ENCODE measurements around the gene FAM124A.

Gene FAM124A

GRCh38 chr13:51208716-51209115, 13.5 kb upstream of the FAM124A start:
- no peak overlapping the region for H3K14ac ChIP-seq (ENCODE audit: low read length in 2 of 2)
- DNase-seq = no peak
- H3K9me3 ChIP-seq (ENCODE audit: control insufficient read depth, low read length) = no peaks in the 10 kb centered on the region
- no peak overlapping the region for H2BK12ac ChIP-seq (ENCODE audit: low read length in 2 of 2)
- H3K79me1 ChIP-seq (replicated peaks; ENCODE audit: low read length, poor library complexity, severe bottlenecking) = no peaks in the 10 kb centered on the region
- no peak overlapping the region for H2AFZ ChIP-seq (ENCODE audit: low read depth, low read length)
- H3K36me3 ChIP-seq (ENCODE audit: control insufficient read depth in 1 of 2, insufficient read depth in 2 of 2, low read depth in 1 of 2, low read length in 2 of 2) = no peaks in the 10 kb centered on the region
- H3K4me3 ChIP-seq (ENCODE audit: insufficient read depth in 1 of 2, low read depth in 1 of 2, low read length in 2 of 2) = no peak overlapping the region
- H3K27ac ChIP-seq (ENCODE audit: low read length, poor library complexity, severe bottlenecking) = no peak overlapping the region
- no peak overlapping the region for H2BK5ac ChIP-seq (ENCODE audit: low read depth, low read length, poor library complexity, severe bottlenecking)
- H3K9ac ChIP-seq (ENCODE audit: low read length) = no peak overlapping the region
- H3K4me2 ChIP-seq (ENCODE audit: low read length, poor library complexity, severe bottlenecking) = no peak overlapping the region
- no peak overlapping the region for H3K4ac ChIP-seq (ENCODE audit: low read depth in 1 of 2, low read length in 2 of 2)
- no peak overlapping the region for H4K8ac ChIP-seq (ENCODE audit: low read length)
- no peak overlapping the region for H2BK15ac ChIP-seq (ENCODE audit: low read depth, poor library complexity, severe bottlenecking)
- no peaks in the 10 kb centered on the region for H3K4me1 ChIP-seq (ENCODE audit: control insufficient read depth, insufficient read depth, low read depth, low read length)
- H3K18ac ChIP-seq (ENCODE audit: low read depth in 1 of 2, low read length in 2 of 2) = no peak overlapping the region
- no peak overlapping the region for H3K23ac ChIP-seq (ENCODE audit: low read length in 2 of 2)
- H3K27me3 ChIP-seq (ENCODE audit: control insufficient read depth in 1 of 2, insufficient read depth in 1 of 2, low read length in 2 of 2) = peaks cover 48 to 58% of the 10 kb centered on the region in 2 experiments
- H4K91ac ChIP-seq (ENCODE audit: low read length) = no peak overlapping the region
- WGBS = 64% methylated on average over 4 of the region's 4 CpGs
- H2AK5ac ChIP-seq (ENCODE audit: low read length, severe bottlenecking) = no peak overlapping the region
- H2BK120ac ChIP-seq (ENCODE audit: low read depth, low read length) = no peak overlapping the region

- Histone ChIP-seq H3K4ac (ENCODE audit: low read depth in 1 of 2, low read length in 2 of 2) (no peak overlapping the region), H3K4me3 (ENCODE audit: insufficient read depth in 1 of 2, low read depth in 1 of 2, low read length in 2 of 2) (no peak overlapping the region), H4K8ac (ENCODE audit: low read length) (no peak overlapping the region), H3K9ac (ENCODE audit: low read length) (no peak overlapping the region), H2AFZ (ENCODE audit: low read depth, low read length) (no peak overlapping the region), H2BK120ac (ENCODE audit: low read depth, low read length) (no peak overlapping the region), H3K27ac (ENCODE audit: low read length, poor library complexity, severe bottlenecking) (no peak overlapping the region), H3K18ac (ENCODE audit: low read depth in 1 of 2, low read length in 2 of 2) (no peak overlapping the region), H3K36me3 (ENCODE audit: control insufficient read depth in 1 of 2, insufficient read depth in 2 of 2, low read depth in 1 of 2, low read length in 2 of 2) (no peaks in the 10 kb centered on the region), H3K79me1 (replicated peaks; ENCODE audit: low read length, poor library complexity, severe bottlenecking) (no peaks in the 10 kb centered on the region), H3K4me2 (ENCODE audit: low read length, poor library complexity, severe bottlenecking) (no peak overlapping the region), H3K9me3 (ENCODE audit: control insufficient read depth, low read length) (no peaks in the 10 kb centered on the region), H3K23ac (ENCODE audit: low read length in 2 of 2) (no peak overlapping the region), H3K27me3 (ENCODE audit: control insufficient read depth in 1 of 2, insufficient read depth in 1 of 2, low read length in 2 of 2) (peaks cover 66 to 84% of the 10 kb centered on the region in 2 experiments), H3K14ac (ENCODE audit: low read length in 2 of 2) (no peak overlapping the region), H4K91ac (ENCODE audit: low read length) (no peak overlapping the region), H2BK15ac (ENCODE audit: low read depth, poor library complexity, severe bottlenecking) (no peak overlapping the region), H2AK5ac (ENCODE audit: low read length, severe bottlenecking) (no peak overlapping the region), H2BK5ac (ENCODE audit: low read depth, low read length, poor library complexity, severe bottlenecking) (no peak overlapping the region), H3K4me1 (ENCODE audit: control insufficient read depth, insufficient read depth, low read depth, low read length) (no peaks in the 10 kb centered on the region), H2BK12ac (ENCODE audit: low read length in 2 of 2) (no peak overlapping the region)
- 65% methylated on average over 2 of the region's 2 CpGs for WGBS
- DNase-seq = no peak
Observed at GRCh38 chr13:51211910-51212309, 10.3 kb upstream of the FAM124A start.

DNA sequence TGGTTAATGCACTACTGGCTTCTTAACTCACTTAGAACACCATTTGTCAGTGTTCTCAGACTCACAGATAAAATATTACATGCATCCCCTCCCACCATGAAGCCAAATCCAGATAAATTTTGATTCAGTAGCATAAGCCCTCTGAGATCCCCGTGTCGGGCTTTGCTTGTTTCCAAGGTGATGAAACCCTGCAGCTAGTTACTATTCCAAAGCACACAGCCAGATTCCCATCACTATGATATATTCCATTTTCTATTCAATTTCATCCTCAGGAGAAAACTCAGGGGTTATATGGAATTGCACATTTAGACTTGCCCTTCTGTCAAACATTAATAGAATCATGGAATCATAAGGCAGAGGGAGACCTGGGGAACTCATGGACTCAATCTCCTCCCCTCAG, 9.4 kb upstream of the FAM124A start:
- H3K14ac ChIP-seq (ENCODE audit: low read length in 2 of 2) = no peak overlapping the region
- H3K36me3 ChIP-seq (ENCODE audit: control insufficient read depth in 1 of 2, insufficient read depth in 2 of 2, low read depth in 1 of 2, low read length in 2 of 2) = no peaks in the 10 kb centered on the region
- H3K4me1 ChIP-seq (ENCODE audit: control insufficient read depth, insufficient read depth, low read depth, low read length) = no peaks in the 10 kb centered on the region
- H3K4me3 ChIP-seq (ENCODE audit: insufficient read depth in 1 of 2, low read depth in 1 of 2, low read length in 2 of 2) = no peak overlapping the region
- no peak overlapping the region for H2BK12ac ChIP-seq (ENCODE audit: low read length in 2 of 2)
- no peaks in the 10 kb centered on the region for H3K79me1 ChIP-seq (replicated peaks; ENCODE audit: low read length, poor library complexity, severe bottlenecking)
- no peak overlapping the region for H2BK120ac ChIP-seq (ENCODE audit: low read depth, low read length)
- no peaks in the 10 kb centered on the region for H3K9me3 ChIP-seq (ENCODE audit: control insufficient read depth, low read length)
- H3K27me3 ChIP-seq (ENCODE audit: control insufficient read depth in 1 of 2, insufficient read depth in 1 of 2, low read length in 2 of 2) = peaks cover 66 to 80% of the 10 kb centered on the region in 2 experiments
- H2AFZ ChIP-seq (ENCODE audit: low read depth, low read length) = no peak overlapping the region
- WGBS = 80% methylated on average over 2 of the region's 2 CpGs
- no peak overlapping the region for H3K18ac ChIP-seq (ENCODE audit: low read depth in 1 of 2, low read length in 2 of 2)
- H4K8ac ChIP-seq (ENCODE audit: low read length) = no peak overlapping the region
- H3K4ac ChIP-seq (ENCODE audit: low read depth in 1 of 2, low read length in 2 of 2) = no peak overlapping the region
- no peak for DNase-seq
- H3K9ac ChIP-seq (ENCODE audit: low read length) = no peak overlapping the region
- no peak overlapping the region for H2BK15ac ChIP-seq (ENCODE audit: low read depth, poor library complexity, severe bottlenecking)
- H3K4me2 ChIP-seq (ENCODE audit: low read length, poor library complexity, severe bottlenecking) = no peak overlapping the region
- H2AK5ac ChIP-seq (ENCODE audit: low read length, severe bottlenecking) = no peak overlapping the region
- no peak overlapping the region for H3K23ac ChIP-seq (ENCODE audit: low read length in 2 of 2)
- H4K91ac ChIP-seq (ENCODE audit: low read length) = no peak overlapping the region
- H2BK5ac ChIP-seq (ENCODE audit: low read depth, low read length, poor library complexity, severe bottlenecking) = no peak overlapping the region
- H3K27ac ChIP-seq (ENCODE audit: low read length, poor library complexity, severe bottlenecking) = no peak overlapping the region

- Histone ChIP-seq H3K9me3 (ENCODE audit: control insufficient read depth, low read length) (no peaks in the 10 kb centered on the region), H3K27me3 (ENCODE audit: control insufficient read depth in 1 of 2, insufficient read depth in 1 of 2, low read length in 2 of 2) (peaks cover 66 to 78% of the 10 kb centered on the region in 2 experiments), H2AK5ac (ENCODE audit: low read length, severe bottlenecking) (no peak overlapping the region), H2BK5ac (ENCODE audit: low read depth, low read length, poor library complexity, severe bottlenecking) (no peak overlapping the region), H2AFZ (ENCODE audit: low read depth, low read length) (no peak overlapping the region), H2BK120ac (ENCODE audit: low read depth, low read length) (no peak overlapping the region), H3K4me3 (ENCODE audit: insufficient read depth in 1 of 2, low read depth in 1 of 2, low read length in 2 of 2) (no peak overlapping the region), H3K79me1 (replicated peaks; ENCODE audit: low read length, poor library complexity, severe bottlenecking) (no peaks in the 10 kb centered on the region), H4K8ac (ENCODE audit: low read length) (no peak overlapping the region), H4K91ac (ENCODE audit: low read length) (no peak overlapping the region), H3K4me2 (ENCODE audit: low read length, poor library complexity, severe bottlenecking) (no peak overlapping the region), H3K23ac (ENCODE audit: low read length in 2 of 2) (no peak overlapping the region), H3K4ac (ENCODE audit: low read depth in 1 of 2, low read length in 2 of 2) (no peak overlapping the region), H3K14ac (ENCODE audit: low read length in 2 of 2) (no peak overlapping the region), H3K9ac (ENCODE audit: low read length) (no peak overlapping the region), H2BK15ac (ENCODE audit: low read depth, poor library complexity, severe bottlenecking) (no peak overlapping the region), H2BK12ac (ENCODE audit: low read length in 2 of 2) (no peak overlapping the region), H3K18ac (ENCODE audit: low read depth in 1 of 2, low read length in 2 of 2) (no peak overlapping the region), H3K36me3 (ENCODE audit: control insufficient read depth in 1 of 2, insufficient read depth in 2 of 2, low read depth in 1 of 2, low read length in 2 of 2) (no peaks in the 10 kb centered on the region), H3K4me1 (ENCODE audit: control insufficient read depth, insufficient read depth, low read depth, low read length) (no peaks in the 10 kb centered on the region), H3K27ac (ENCODE audit: low read length, poor library complexity, severe bottlenecking) (no peak overlapping the region)
- DNase-seq = no peak
- WGBS = 76% methylated on average over 4 of the region's 6 CpGs
Observed at GRCh38 chr13:51213173-51213728, 8.9 kb upstream of the FAM124A start.
